Measurements from ENCODE around the gene APOD.

DNA sequence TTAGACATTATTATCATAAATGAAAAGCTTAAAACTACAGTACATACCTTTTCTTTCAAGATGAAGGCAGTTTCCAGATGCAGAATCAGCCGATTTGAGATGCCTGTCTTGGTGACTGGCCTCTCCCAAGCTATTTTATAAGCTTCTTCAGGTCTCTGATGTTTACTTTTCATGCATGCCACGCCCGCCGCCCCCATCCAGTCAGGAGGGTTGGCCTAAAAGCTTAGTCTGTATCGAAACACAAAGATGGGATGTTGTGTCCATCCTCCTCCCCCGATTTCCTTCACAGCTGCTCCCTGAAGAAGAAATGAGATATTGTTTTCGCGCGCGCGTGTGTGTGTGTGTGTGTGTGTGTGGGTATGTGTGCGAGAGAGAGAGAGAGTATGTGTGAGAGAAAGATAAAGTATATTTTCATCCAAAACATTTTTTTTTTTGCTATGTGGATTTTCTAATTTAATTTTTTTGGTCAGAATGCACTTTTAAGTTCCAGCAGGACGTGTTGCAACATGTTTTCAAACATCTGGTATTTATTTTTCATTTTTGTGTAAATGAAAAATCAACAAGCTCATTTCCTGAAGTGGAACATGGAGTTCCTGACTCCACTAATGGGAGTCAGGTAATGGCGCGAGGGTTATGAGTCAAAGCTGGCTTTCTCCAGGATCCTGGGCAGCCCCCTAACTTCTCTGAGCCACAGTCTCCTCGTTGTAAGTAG, at the start of gene APOD:
- TF ChIP-seq POLR2A (IDR thresholded peaks at IDR 0.05) (no peak), CTCF (IDR thresholded peaks at IDR 0.05) (no peak)
